ENCODE measurements around the gene ZBTB8OS.

Gene ZBTB8OS

GRCh38 chr1:32618673-32619221, 31.6 kb downstream of the ZBTB8OS start:
- Histone ChIP-seq H3K27ac (replicated peaks) (no peak overlapping the region), H3K27me3 (ENCODE audit: insufficient read depth, poor library complexity, severe bottlenecking) (no peaks in the 10 kb centered on the region), H3K4me3 (replicated peaks; ENCODE audit: insufficient read depth, low read length) (no peak overlapping the region)
- DNase-seq (ENCODE audit: low read depth in 1 of 2, low spot score in 1 of 2), result no peak
- no peak for TF ChIP-seq POLR2AphosphoS5 (IDR thresholded peaks at IDR 0.05; ENCODE audit: low read depth)
- TF ChIP-seq REST (IDR thresholded peaks at IDR 0.05; ENCODE audit: insufficient replicate concordance, low read depth), result no peak
- no peak for TF ChIP-seq SPI1 (IDR thresholded peaks at IDR 0.05; ENCODE audit: borderline replicate concordance, low read depth)
- TF ChIP-seq GABPA (IDR thresholded peaks at IDR 0.05; ENCODE audit: low read depth), result no peak
- no peak for TF ChIP-seq CTCF (IDR thresholded peaks at IDR 0.05; ENCODE audit: insufficient read depth, low read length)

- no peak overlapping the region for H3K27ac ChIP-seq (replicated peaks)
- DNase-seq (ENCODE audit: low read depth in 1 of 2, low spot score in 1 of 2), result no peak
- TF ChIP-seq CTCF (IDR thresholded peaks at IDR 0.05; ENCODE audit: insufficient read depth, low read length) (no peak), GABPA (IDR thresholded peaks at IDR 0.05; ENCODE audit: low read depth) (no peak), POLR2AphosphoS5 (IDR thresholded peaks at IDR 0.05; ENCODE audit: low read depth) (no peak), REST (IDR thresholded peaks at IDR 0.05; ENCODE audit: insufficient replicate concordance, low read depth) (no peak), SPI1 (IDR thresholded peaks at IDR 0.05; ENCODE audit: borderline replicate concordance, low read depth) (no peak)
Observed at GRCh38 chr1:32613472-32613871, 36.9 kb downstream of the ZBTB8OS start.

GRCh38 chr1:32612189-32612881, 38.0 kb downstream of the ZBTB8OS start:
- TF ChIP-seq POLR2AphosphoS5 (IDR thresholded peaks at IDR 0.05; ENCODE audit: low read depth) (no peak), GABPA (IDR thresholded peaks at IDR 0.05; ENCODE audit: low read depth) (no peak), REST (IDR thresholded peaks at IDR 0.05; ENCODE audit: insufficient replicate concordance, low read depth) (no peak), CTCF (IDR thresholded peaks at IDR 0.05; ENCODE audit: insufficient read depth, low read length) (no peak), SPI1 (IDR thresholded peaks at IDR 0.05; ENCODE audit: borderline replicate concordance, low read depth) (no peak)
- H3K4me3 ChIP-seq (replicated peaks; ENCODE audit: insufficient read depth, low read length), result no peak overlapping the region
- H3K27me3 ChIP-seq (ENCODE audit: insufficient read depth, poor library complexity, severe bottlenecking), result no peaks in the 10 kb centered on the region

More at GRCh38 chr1:32613472-32613871, 36.9 kb downstream of the ZBTB8OS start:
- no peak overlapping the region for H3K4me3 ChIP-seq (replicated peaks; ENCODE audit: insufficient read depth, low read length)
- no peaks in the 10 kb centered on the region for H3K27me3 ChIP-seq (ENCODE audit: insufficient read depth, poor library complexity, severe bottlenecking)

More at GRCh38 chr1:32612189-32612881, 38.0 kb downstream of the ZBTB8OS start:
- H3K27ac ChIP-seq (replicated peaks), result no peak overlapping the region
- DNase-seq (ENCODE audit: low read depth in 1 of 2, low spot score in 1 of 2), result no peak

All from HL-60 (cell line).